Right kidney (tissue), 1 donor: Measurements from ENCODE around the gene EPB41L4B.
"Not testable (repeated sequence)": the region's sequence is repeated elsewhere in the genome, so short reads cannot be mapped to it uniquely, and the experiment has no call there.

ENCODE experiments used
- DNase-seq: peaks from one replicate; pipeline ENCODE4 v3.0.0-alpha.2; 2016

The EPB41L4B gene

GRCh38 chr9:109301012-109301411 lies 19.8 kb downstream of the EPB41L4B start:
- DNase-seq, result no peak

- DNase-seq, result no peak
Measured at GRCh38 chr9:109299891-109300290, 21.0 kb downstream of the EPB41L4B start.

- DNase-seq, result no peak
Measured at GRCh38 chr9:109297899-109298298, 23.0 kb downstream of the EPB41L4B start.

- no peak for DNase-seq
Measured at GRCh38 chr9:109295221-109296130, 25.4 kb downstream of the EPB41L4B start.

- DNase-seq, result no peak
Measured at GRCh38 chr9:109290385-109290784, 30.5 kb downstream of the EPB41L4B start.

GRCh38 chr9:109289931-109290330 lies 30.9 kb downstream of the EPB41L4B start:
- DNase-seq, result no peak

GRCh38 chr9:109289186-109289585 lies 31.7 kb downstream of the EPB41L4B start:
- DNase-seq, result no peak

GRCh38 chr9:109286981-109287380 lies 33.9 kb downstream of the EPB41L4B start:
- DNase-seq, result no peak

GRCh38 chr9:109286571-109286977 lies 34.3 kb downstream of the EPB41L4B start:
- DNase-seq, result no peak

- not testable (repeated sequence) for DNase-seq
Measured at GRCh38 chr9:109283672-109284071, 37.2 kb downstream of the EPB41L4B start.

- DNase-seq, result no peak
Measured at GRCh38 chr9:109283012-109283411, 37.8 kb downstream of the EPB41L4B start.

- DNase-seq, result no peak
Measured at GRCh38 chr9:109282302-109282701, 38.6 kb downstream of the EPB41L4B start.

GRCh38 chr9:109281518-109281917 lies 39.3 kb downstream of the EPB41L4B start:
- DNase-seq, result no peak

- DNase-seq, result no peak
Measured at GRCh38 chr9:109278848-109279247, 42.0 kb downstream of the EPB41L4B start.

GRCh38 chr9:109278216-109278615 lies 42.6 kb downstream of the EPB41L4B start:
- DNase-seq, result no peak

GRCh38 chr9:109277451-109277850 lies 43.4 kb downstream of the EPB41L4B start:
- DNase-seq, result no peak

- DNase-seq, result no peak
Measured at GRCh38 chr9:109276469-109277440, 44.1 kb downstream of the EPB41L4B start.

GRCh38 chr9:109274884-109275730 lies 45.8 kb downstream of the EPB41L4B start:
- DNase-seq, result no peak

- DNase-seq, result no peak
Measured at GRCh38 chr9:109273869-109274268, 47.0 kb downstream of the EPB41L4B start.

GRCh38 chr9:109272745-109273144 lies 48.1 kb downstream of the EPB41L4B start:
- no peak for DNase-seq

GRCh38 chr9:109272045-109272444 lies 48.8 kb downstream of the EPB41L4B start:
- no peak for DNase-seq
